OCI-LY7 (cell line): Measurements from ENCODE around the gene SLC37A2. TPM values are rescaled to one million over a fixed set of nuclear protein-coding genes. Genes with fewer than 3 reads are reported as not detected.
A peak's percentile ranks its signal among the peaks of the same experiment; 100 is the strongest.

Experiments used
- BruUV-seq: library from RNA; stranded (reverse); fragments of 400-500 nt; replicated peaks from 2 replicates; lab custom pipeline; 2021; lab: Mats Ljungman, UMichigan
- CTCF ChIA-PET: fragments of 300-600 bp; sonication (Branson Sonifier 250); formaldehyde crosslinking; loops from one replicate; lab custom pipeline; 2022; ENCODE audit warnings: antibody characterized with exemption; ENCODE audit not compliant: unreplicated experiment; lab: Charles Lee
- POLR2A ChIA-PET: fragments of 300-600 bp; sonication (Branson Sonifier 250); formaldehyde crosslinking; loops from one replicate; lab custom pipeline; 2022; ENCODE audit warnings: antibody characterized with exemption; lab: Charles Lee
- DNase-seq: peaks from one replicate; pipeline ENCODE4 v3.0.0-alpha.2; 2015; ENCODE audit warnings: low spot score
- H2AFZ ChIP-seq: fragments of 200-600 bp; sonication (generic), shearing (Covaris generic); 2 replicates; pipeline ENCODE4 v1.6.1; 2014; ENCODE audit warnings: mild to moderate bottlenecking, antibody characterized with exemption, low read length, moderate library complexity
- H3K27ac ChIP-seq: fragments of 200-600 bp; sonication (generic); 2 replicates; pipeline ENCODE4 v1.5.1; 2014; ENCODE audit warnings: mixed run types, low read depth, mild to moderate bottlenecking, moderate library complexity, low read length, inconsistent platforms; ENCODE audit not compliant: poor library complexity, severe bottlenecking
- H3K36me3 ChIP-seq: fragments of 200-600 bp; sonication (generic); 2 replicates; pipeline ENCODE4 v1.6.1; 2014; ENCODE audit warnings: mild to moderate bottlenecking, antibody characterized with exemption, low read length, moderate library complexity, mixed read lengths; ENCODE audit not compliant: insufficient read depth
- H3K4me1 ChIP-seq: fragments of 200-600 bp; sonication (generic); 2 replicates; pipeline ENCODE4 v1.5.1; 2014; ENCODE audit warnings: mild to moderate bottlenecking, low read length; ENCODE audit not compliant: insufficient read depth, poor library complexity, severe bottlenecking
- H3K4me2 ChIP-seq: fragments of 200-600 bp; sonication (generic); 2 replicates; pipeline ENCODE4 v1.6.1; 2014; ENCODE audit warnings: mild to moderate bottlenecking, low read length
- H3K4me3 ChIP-seq: fragments of 200-600 bp; sonication (generic); 2 replicates; pipeline ENCODE4 v1.5.1; 2014; ENCODE audit warnings: mild to moderate bottlenecking, low read depth, low read length; ENCODE audit not compliant: poor library complexity, severe bottlenecking
- H3K79me2 ChIP-seq: fragments of 200-600 bp; sonication (generic); 2 replicates; pipeline ENCODE4 v1.6.1; 2016; ENCODE audit warnings: low read depth, mild to moderate bottlenecking, low read length, moderate library complexity, mixed read lengths; ENCODE audit not compliant: insufficient read depth
- H3K9me2 ChIP-seq: fragments of 200-600 bp; sonication (generic); 2 replicates; pipeline ENCODE4 v1.6.1; 2016; ENCODE audit warnings: mild to moderate bottlenecking, low read length, mixed read lengths; ENCODE audit not compliant: insufficient read depth
- H3K9me3 ChIP-seq: fragments of 200-600 bp; sonication (generic); 2 replicates; pipeline ENCODE4 v1.6.1; 2014; ENCODE audit warnings: mild to moderate bottlenecking, mixed run types, low read length, mixed read lengths
- H4K20me1 ChIP-seq: fragments of 200-600 bp; sonication (generic); 2 replicates; pipeline ENCODE4 v1.6.1; 2014; ENCODE audit warnings: mild to moderate bottlenecking, antibody characterized with exemption, low read length, moderate library complexity, mixed read lengths; ENCODE audit not compliant: insufficient read depth
- CTCF ChIP-seq: fragments of 200-600 bp; sonication (generic); conservative IDR thresholded peaks from 2 replicates; pipeline ENCODE4 v1.5.1; 2014; ENCODE audit warnings: mild to moderate bottlenecking, antibody characterized with exemption, low read length, moderate library complexity, mixed read lengths
- EZH2phosphoT487 ChIP-seq: fragments of 200-600 bp; sonication (generic); IDR thresholded peaks from 2 replicates; pipeline ENCODE4 v1.6.1; 2018; ENCODE audit warnings: low read depth, borderline replicate concordance, mild to moderate bottlenecking, mixed run types, antibody characterized with exemption, low read length, moderate library complexity, mixed read lengths
- intact Hi-C: fragments of 100-400 bp; cut with micrococcal nuclease; formaldehyde crosslinking; loops from one replicate; pipeline ENCODE4 v1.10.0; 2022; ENCODE audit not compliant: unreplicated experiment
- total RNA-seq, 2 experiments: library from RNA; depleted of rRNA in 1 of 2; stranded (reverse); fragments of >200 nt in 1 of 2; shearing (Covaris generic) in 1 of 2; gene quantifications; 2 replicates each; pipeline ENCODE4 v1.2.3, GENCODE V29; 2014 to 2022

SLC37A2 gene
- total RNA-seq, 2 experiments from 2014 or later, result 0.57 to 0.93 TPM

GRCh38 chr11:125075242-125075625, 12.1 kb downstream of the SLC37A2 start:
- ChIA-PET POLR2A (no interaction called here), CTCF (interaction anchor here (1.2 kb wide), 1 partner anchor 16 kb away, joined by 3 read pairs; no protein-coding TSS in a partner anchor)
- H3K27ac ChIP-seq, result no peak overlapping the region
- BruUV-seq, result no TSS peak
- H3K4me1 ChIP-seq, result peaks cover 41% of the 10 kb centered on the region
- H3K79me2 ChIP-seq, result no peaks in the 10 kb centered on the region
- intact Hi-C loops, result no loop called here
- H3K9me2 ChIP-seq, result no peaks in the 10 kb centered on the region
- no peaks in the 10 kb centered on the region for H4K20me1 ChIP-seq
- H3K36me3 ChIP-seq, result no peaks in the 10 kb centered on the region
- TF ChIP-seq EZH2phosphoT487 (no peak), CTCF (no peak)
- DNase-seq, result no peak
- no peak overlapping the region for H2AFZ ChIP-seq
- no peak overlapping the region for H3K4me3 ChIP-seq
- H3K9me3 ChIP-seq, result no peaks in the 10 kb centered on the region
- H3K4me2 ChIP-seq, result no peak overlapping the region

DNA sequence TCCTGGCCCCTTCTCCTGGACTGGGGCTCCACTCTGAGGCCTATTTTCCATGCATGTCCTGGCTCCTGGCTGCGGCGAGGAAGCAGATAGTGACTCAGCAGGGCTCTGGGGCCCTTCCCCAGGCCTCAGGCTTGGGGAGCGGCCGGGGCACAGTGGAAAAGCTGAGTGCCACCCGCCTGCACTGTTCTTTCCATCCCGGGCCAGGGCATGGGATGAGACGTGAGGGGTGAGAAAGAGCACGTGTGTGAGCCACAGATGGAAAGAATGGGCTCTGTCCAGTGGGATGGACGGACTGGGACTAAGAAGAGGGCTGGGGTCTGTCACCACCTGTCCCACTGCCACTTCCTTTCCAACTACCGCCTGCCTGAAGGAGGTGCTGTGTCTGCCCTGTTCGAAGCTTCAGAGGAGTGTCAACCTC, 12.8 kb downstream of the SLC37A2 start:
- no peak for DNase-seq
- Histone ChIP-seq H3K4me3 (no peak overlapping the region), H2AFZ (no peak overlapping the region), H3K27ac (no peak overlapping the region), H3K79me2 (no peaks in the 10 kb centered on the region), H3K4me1 (peaks cover 34% of the 10 kb centered on the region), H3K9me2 (no peaks in the 10 kb centered on the region), H3K9me3 (no peaks in the 10 kb centered on the region), H3K4me2 (no peak overlapping the region), H3K36me3 (no peaks in the 10 kb centered on the region), H4K20me1 (no peaks in the 10 kb centered on the region)
- no peak for TF ChIP-seq EZH2phosphoT487
- peak; percentile 48 for TF ChIP-seq CTCF
- BruUV-seq, result no TSS peak
- intact Hi-C loops, result no loop called here
- ChIA-PET CTCF (interaction anchor here (1.2 kb wide), 1 partner anchor 15 kb away, joined by 3 read pairs; no protein-coding TSS in a partner anchor), POLR2A (interaction anchor here (0.5 kb wide), 1 partner anchor 468 kb away, joined by 5 read pairs; no protein-coding TSS in a partner anchor)

GRCh38 chr11:125076378-125076945, 13.4 kb downstream of the SLC37A2 start:
- Histone ChIP-seq H3K9me3 (no peaks in the 10 kb centered on the region), H3K36me3 (no peaks in the 10 kb centered on the region), H3K4me3 (no peak overlapping the region), H4K20me1 (no peaks in the 10 kb centered on the region), H3K4me1 (peaks cover 29% of the 10 kb centered on the region), H3K79me2 (no peaks in the 10 kb centered on the region), H3K4me2 (no peak overlapping the region), H3K27ac (no peak overlapping the region), H2AFZ (no peak overlapping the region), H3K9me2 (no peaks in the 10 kb centered on the region)
- TF ChIP-seq CTCF (no peak; the same call in 1 of the 2 replicates), EZH2phosphoT487 (no peak)
- no peak for DNase-seq
- ChIA-PET CTCF (no interaction called here), POLR2A (interaction anchor here (0.5 to 1.5 kb wide), 3 partner anchors 35 to 526 kb away, joined by 3 to 5 read pairs (median 5); partner anchors contain the start of gene TMEM218)
- intact Hi-C loops, result no loop called here
- BruUV-seq, result no TSS peak
